Omental fat pad (tissue), 4 donors: ENCODE measurements around the gene TTC28. TPM values are rescaled to one million over a fixed set of nuclear protein-coding genes. Genes with fewer than 3 reads are reported as not detected.

Experiments
- ATAC-seq: fragments of 150-250 bp; one replicate; pipeline ENCODE4 v1.9.1; 2016; ENCODE audit warnings: mild to moderate bottlenecking, moderate library complexity; ENCODE audit not compliant: low FRiP score
- DNase-seq: peaks from one replicate; pipeline ENCODE4 v3.0.0-alpha.2; 2019; ENCODE audit warnings: low spot score
- total RNA-seq, 4 donors: library from RNA; depleted of rRNA; stranded (reverse); fragments of >200 nt; gene quantifications; one replicate each; pipeline ENCODE4 v1.1.0, GENCODE V29; 2016
- TF ChIP-seq, protein P1 (sequence below), 3 donors: fragments of 450-650 bp; IDR thresholded peaks; one replicate each; pipeline ENCODE4 v1.5.1; 2016 to 2017; ENCODE audit warnings: antibody characterized with exemption in 3 of 3, mild to moderate bottlenecking in 3 of 3, moderate library complexity in 2 of 3

The TTC28 gene
- total RNA-seq, 4 donors from 2014 or later = 28.6 to 103 (median 50.6) TPM

DNA sequence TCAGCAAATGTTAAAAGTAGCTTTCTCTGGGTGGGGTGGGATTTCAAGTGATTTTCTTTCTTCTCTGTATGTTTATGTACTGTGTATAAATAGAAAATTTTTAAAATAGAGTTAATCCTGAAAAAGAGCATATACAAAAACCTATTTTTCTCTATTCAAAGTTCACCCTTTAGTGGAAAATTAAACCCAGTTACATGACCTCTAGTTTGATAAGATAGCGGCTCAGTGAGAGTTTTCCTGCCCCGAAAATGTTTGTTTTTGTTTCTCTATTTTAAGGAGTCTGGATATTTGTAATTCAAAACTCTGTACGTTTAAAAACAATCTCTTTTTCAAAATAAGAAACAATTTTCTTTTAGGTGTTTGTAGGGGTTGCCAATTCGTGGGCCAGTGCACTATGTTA is 718.5 kb downstream of the TTC28 start:
- no peak for DNase-seq
- no peak for ATAC-seq
- TF ChIP-seq, protein P1, sequence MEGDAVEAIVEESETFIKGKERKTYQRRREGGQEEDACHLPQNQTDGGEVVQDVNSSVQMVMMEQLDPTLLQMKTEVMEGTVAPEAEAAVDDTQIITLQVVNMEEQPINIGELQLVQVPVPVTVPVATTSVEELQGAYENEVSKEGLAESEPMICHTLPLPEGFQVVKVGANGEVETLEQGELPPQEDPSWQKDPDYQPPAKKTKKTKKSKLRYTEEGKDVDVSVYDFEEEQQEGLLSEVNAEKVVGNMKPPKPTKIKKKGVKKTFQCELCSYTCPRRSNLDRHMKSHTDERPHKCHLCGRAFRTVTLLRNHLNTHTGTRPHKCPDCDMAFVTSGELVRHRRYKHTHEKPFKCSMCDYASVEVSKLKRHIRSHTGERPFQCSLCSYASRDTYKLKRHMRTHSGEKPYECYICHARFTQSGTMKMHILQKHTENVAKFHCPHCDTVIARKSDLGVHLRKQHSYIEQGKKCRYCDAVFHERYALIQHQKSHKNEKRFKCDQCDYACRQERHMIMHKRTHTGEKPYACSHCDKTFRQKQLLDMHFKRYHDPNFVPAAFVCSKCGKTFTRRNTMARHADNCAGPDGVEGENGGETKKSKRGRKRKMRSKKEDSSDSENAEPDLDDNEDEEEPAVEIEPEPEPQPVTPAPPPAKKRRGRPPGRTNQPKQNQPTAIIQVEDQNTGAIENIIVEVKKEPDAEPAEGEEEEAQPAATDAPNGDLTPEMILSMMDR (IDR thresholded peaks at IDR 0.05) = no peak

- ATAC-seq = no peak
- TF ChIP-seq, protein P1 (IDR thresholded peaks at IDR 0.05) = no peak
- DNase-seq = no peak
Observed at GRCh38 chr22:27959335-27960090, 720.1 kb downstream of the TTC28 start.

GRCh38 chr22:27952779-27953178 is 726.9 kb downstream of the TTC28 start:
- TF ChIP-seq, protein P1 (IDR thresholded peaks at IDR 0.05) = no peak
- no peak for DNase-seq
- ATAC-seq = peak; percentile 51

GRCh38 chr22:27952091-27952490 is 727.5 kb downstream of the TTC28 start:
- ATAC-seq (peak; percentile 59), DNase-seq (no peak)
- TF ChIP-seq, protein P1 (IDR thresholded peaks at IDR 0.05) = no peak

DNA sequence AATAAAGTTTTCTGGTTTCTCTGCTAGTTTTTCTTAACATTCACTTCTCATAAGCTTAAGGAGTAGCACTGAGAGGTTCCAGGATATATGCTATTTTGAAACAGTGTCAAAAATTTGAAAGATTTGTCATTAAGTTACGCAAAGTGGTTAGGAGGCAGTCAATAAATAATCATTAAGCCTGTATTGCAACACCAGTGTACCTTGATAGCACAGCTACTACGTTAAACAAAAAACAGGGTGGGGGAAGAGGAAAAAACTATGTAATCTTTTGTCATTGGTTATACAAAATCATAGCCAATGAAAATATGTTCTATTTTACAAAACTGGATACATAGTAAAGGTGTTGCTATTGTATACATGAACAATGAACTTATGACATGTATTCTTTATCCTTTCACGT is 730.2 kb downstream of the TTC28 start:
- ATAC-seq (no peak), DNase-seq (no peak)
- TF ChIP-seq, protein P1 (IDR thresholded peaks at IDR 0.05) = no peak

GRCh38 chr22:27948569-27948968 is 731.1 kb downstream of the TTC28 start:
- DNase-seq = no peak
- no peak for ATAC-seq
- TF ChIP-seq, protein P1 (IDR thresholded peaks at IDR 0.05) = no peak

- TF ChIP-seq, protein P1 (IDR thresholded peaks at IDR 0.05) = no peak
- ATAC-seq (no peak), DNase-seq (no peak)
Observed at GRCh38 chr22:27947448-27947847, 732.2 kb downstream of the TTC28 start.
